IMR-90 (cell line): ENCODE results near the gene SH2D4B. TPM values are rescaled to one million over a fixed set of nuclear protein-coding genes. Genes with fewer than 3 reads are reported as not detected.

Experiments
- ATAC-seq: fragments of 200-7000 bp; cut with Tn5 transposase; 2 replicates; pipeline ENCODE4 v1.9.1; 2020; ENCODE audit warnings: low read depth, mild to moderate bottlenecking, moderate library complexity
- BruUV-seq: library from RNA; stranded (reverse); fragments of 400-500 nt; replicated peaks from 2 replicates; lab custom pipeline; 2021; lab: Mats Ljungman, UMichigan
- CTCF ChIA-PET: fragments of 300-600 bp; formaldehyde crosslinking; extraction: SDS; loops from one replicate; lab custom pipeline; 2021; ENCODE audit warnings: antibody characterized with exemption; lab: Yijun Ruan, JAX
- POLR2A ChIA-PET: fragments of 300-600 bp; sonication (Branson Sonifier 250); formaldehyde crosslinking; loops from one replicate; lab custom pipeline; 2022; ENCODE audit warnings: antibody characterized with exemption; ENCODE audit not compliant: unreplicated experiment; lab: Charles Lee
- DNase-seq: peaks from one replicate; pipeline ENCODE4 v3.0.0; 2013
- H2AFZ ChIP-seq: replicated peaks from 2 replicates; pipeline ENCODE3; 2013; ENCODE audit warnings: low read length, mild to moderate bottlenecking; ENCODE audit not compliant: poor library complexity
- H2AK5ac ChIP-seq: 2 replicates; pipeline ENCODE4 v1.6.1; 2013; ENCODE audit warnings: low read depth, low read length, inconsistent platforms
- H2AK9ac ChIP-seq: replicated peaks from 2 replicates; pipeline ENCODE3; 2013; ENCODE audit warnings: mild to moderate bottlenecking, low read depth, low read length, moderate library complexity; ENCODE audit not compliant: poor library complexity
- H2BK120ac ChIP-seq: 2 replicates; pipeline ENCODE4 v1.6.1; 2013; ENCODE audit warnings: low read depth, low read length, inconsistent platforms
- H2BK15ac ChIP-seq: 3 replicates; pipeline ENCODE4 v1.6.1; 2013; ENCODE audit warnings: low read depth, low read length, inconsistent platforms
- H2BK20ac ChIP-seq: 2 replicates; pipeline ENCODE4 v1.6.1; 2013; ENCODE audit warnings: low read depth, mild to moderate bottlenecking, inconsistent platforms, low read length, moderate library complexity
- H2BK5ac ChIP-seq: 2 replicates; pipeline ENCODE4 v1.6.1; 2013; ENCODE audit warnings: mild to moderate bottlenecking, low read depth, low read length, inconsistent platforms; ENCODE audit not compliant: poor library complexity, severe bottlenecking
- H3K14ac ChIP-seq: replicated peaks from 2 replicates; pipeline ENCODE4 v1.6.1; 2013; ENCODE audit warnings: low read depth, low read length, inconsistent platforms
- H3K18ac ChIP-seq: 2 replicates; pipeline ENCODE4 v1.6.1; 2013; ENCODE audit warnings: low read depth, low read length, control low read depth
- H3K23ac ChIP-seq: 2 replicates; pipeline ENCODE4 v1.6.1; 2013; ENCODE audit warnings: low read depth, low read length, inconsistent platforms
- H3K27ac ChIP-seq: 2 replicates; pipeline ENCODE4 v1.5.1; 2013; ENCODE audit warnings: mild to moderate bottlenecking, control low read depth, low read length; ENCODE audit not compliant: insufficient read depth
- H3K27me3 ChIP-seq: 2 replicates; pipeline ENCODE4 v1.6.1; 2013; ENCODE audit warnings: low read length; ENCODE audit not compliant: control insufficient read depth, insufficient read depth
- H3K36me3 ChIP-seq: 2 replicates; pipeline ENCODE4 v1.6.1; 2013; ENCODE audit warnings: low read length, mixed read lengths; ENCODE audit not compliant: control insufficient read depth, insufficient read depth
- H3K4ac ChIP-seq: 2 replicates; pipeline ENCODE4 v1.6.1; 2013; ENCODE audit warnings: low read depth, low read length, inconsistent platforms
- H3K4me1 ChIP-seq: 2 replicates; pipeline ENCODE4 v1.6.1; 2013; ENCODE audit warnings: low read length, mixed read lengths; ENCODE audit not compliant: control insufficient read depth, insufficient read depth
- H3K4me2 ChIP-seq: 2 replicates; pipeline ENCODE4 v1.6.1; 2013; ENCODE audit warnings: low read depth, mild to moderate bottlenecking, control low read depth, low read length, moderate library complexity
- H3K4me3 ChIP-seq: 2 replicates; pipeline ENCODE4 v1.5.1; 2013; ENCODE audit warnings: low read depth, mild to moderate bottlenecking, control low read depth, low read length, moderate library complexity; ENCODE audit not compliant: insufficient read depth
- H3K56ac ChIP-seq: 2 replicates; pipeline ENCODE4 v1.6.1; 2013; ENCODE audit warnings: low read length, inconsistent platforms; ENCODE audit not compliant: insufficient read depth; ENCODE audit errors: extremely low read depth
- H3K79me1 ChIP-seq, 2 experiments: 2 replicates each; pipeline ENCODE4 v1.6.1; 2013; ENCODE audit warnings: low read length in 2 of 2, inconsistent platforms in 1 of 2, low read depth in 1 of 2
- H3K9ac ChIP-seq: 2 replicates; pipeline ENCODE4 v1.6.1; 2013; ENCODE audit warnings: low read depth, low read length, control low read depth
- H3K9me1 ChIP-seq: 2 replicates; pipeline ENCODE4 v1.6.1; 2013; ENCODE audit warnings: low read length, inconsistent platforms; ENCODE audit not compliant: insufficient read depth
- H3K9me3 ChIP-seq: 2 replicates; pipeline ENCODE4 v1.6.1; 2013; ENCODE audit warnings: low read length; ENCODE audit not compliant: control insufficient read depth, insufficient read depth
- H4K20me1 ChIP-seq: 2 replicates; pipeline ENCODE4 v1.6.1; 2013; ENCODE audit warnings: low read length, inconsistent platforms; ENCODE audit not compliant: insufficient read depth
- H4K5ac ChIP-seq: 2 replicates; pipeline ENCODE4 v1.6.1; 2013; ENCODE audit warnings: mild to moderate bottlenecking, low read depth, low read length, control low read depth
- H4K8ac ChIP-seq, 2 experiments: 2 replicates each; pipeline ENCODE4 v1.6.1; 2013; ENCODE audit warnings: low read depth in 2 of 2, low read length in 2 of 2, control low read depth in 1 of 2, inconsistent platforms in 1 of 2
- H4K91ac ChIP-seq: 2 replicates; pipeline ENCODE4 v1.6.1; 2013; ENCODE audit warnings: low read depth, low read length, inconsistent platforms; ENCODE audit not compliant: insufficient read depth
- BHLHE40 ChIP-seq: fragments of 150-350 bp; IDR thresholded peaks from 2 replicates; pipeline ENCODE4 v1.6.1; 2016; ENCODE audit warnings: mild to moderate bottlenecking, low read depth, low read length
- CHD1 ChIP-seq: IDR thresholded peaks from 2 replicates; pipeline ENCODE4 v1.6.1; 2012; ENCODE audit warnings: low read depth, low read length, improper control_type of control experiment
- FOS ChIP-seq: fragments of 150-350 bp; IDR thresholded peaks from 2 replicates; pipeline ENCODE4 v1.6.1; 2016; ENCODE audit warnings: low read depth, low read length
- MAFK ChIP-seq: IDR thresholded peaks from 2 replicates; pipeline ENCODE4 v1.6.1; 2012; ENCODE audit warnings: low read depth, low read length, improper control_type of control experiment
- MAZ ChIP-seq: IDR thresholded peaks from 2 replicates; pipeline ENCODE4 v1.6.1; 2012; ENCODE audit warnings: low read depth, mild to moderate bottlenecking, low read length, improper control_type of control experiment, moderate library complexity, borderline replicate concordance
- MXI1 ChIP-seq: IDR thresholded peaks from 2 replicates; pipeline ENCODE4 v1.6.1; 2012; ENCODE audit warnings: low read depth, mild to moderate bottlenecking, low read length, moderate library complexity, borderline replicate concordance
- NFE2L2 ChIP-seq: fragments of 150-350 bp; IDR thresholded peaks from 2 replicates; pipeline ENCODE4 v1.6.1; 2016; ENCODE audit warnings: low read depth, mild to moderate bottlenecking, low read length
- POLR2A ChIP-seq: IDR thresholded peaks from 2 replicates; pipeline ENCODE4 v1.6.1; 2012; ENCODE audit warnings: mild to moderate bottlenecking, low read depth, low read length
- RAD21 ChIP-seq: IDR thresholded peaks from 2 replicates; pipeline ENCODE4 v1.6.1; 2012; ENCODE audit warnings: low read length, improper control_type of control experiment
- RCOR1 ChIP-seq: IDR thresholded peaks from 2 replicates; pipeline ENCODE4 v1.6.1; 2012; ENCODE audit warnings: mild to moderate bottlenecking, low read length, improper control_type of control experiment; ENCODE audit not compliant: insufficient replicate concordance
- SMC3 ChIP-seq: fragments of 150-350 bp; IDR thresholded peaks from 2 replicates; pipeline ENCODE4 v1.6.1; 2016; ENCODE audit warnings: low read depth, mild to moderate bottlenecking, antibody characterized with exemption, low read length, moderate library complexity
- WGBS, 2 experiments: methylation state at CpG; one replicate each; pipeline versions ENCODE4 v1.1.5 to v1.1.7; 2013; ENCODE audit warnings: missing lambda C conversion rate in 2 of 2; ENCODE audit not compliant: insufficient read length in 1 of 2; ENCODE audit errors: extremely low coverage in 2 of 2; 5-methylcytosine and 5-hydroxymethylcytosine counted together
- dilution Hi-C: fragments of 300-500 bp; cut with HindIII; formaldehyde crosslinking; loops from one replicate; pipeline ENCODE4 v1.14.3; 2018; ENCODE audit warnings: low sequenced_read_pairs; ENCODE audit not compliant: unreplicated experiment
- in situ Hi-C: fragments of 300-500 bp; cut with MboI; formaldehyde crosslinking; loops from 3 replicates; pipeline ENCODE4 v1.14.3; 2019; ENCODE audit warnings: low sequenced_read_pairs, inconsistent platforms, mixed read lengths
- intact Hi-C: fragments of 100-400 bp; cut with micrococcal nuclease; formaldehyde crosslinking; loops from 2 replicates; pipeline ENCODE4 v1.10.0; 2022
- polyA plus RNA-seq, 3 experiments: library from polyadenylated mRNA; depleted of rRNA; stranded (reverse); fragments of >200 nt; gene quantifications; 2 replicates each; pipeline ENCODE4 v1.2.3, GENCODE V29; 2012; ENCODE audit warnings: low replicate concordance in 1 of 3
- total RNA-seq: library from RNA; depleted of rRNA; stranded (reverse); fragments of >200 nt; gene quantifications from 2 replicates; pipeline ENCODE4 v1.2.3, GENCODE V29; 2012
- TF ChIP-seq, protein P1 (sequence below): fragments of 150-350 bp; IDR thresholded peaks from 2 replicates; pipeline ENCODE4 v1.6.1; 2017; ENCODE audit warnings: mild to moderate bottlenecking, antibody characterized with exemption, low read length, low read depth
- TF ChIP-seq, protein P2 (sequence below): conservative IDR thresholded peaks from 2 replicates; pipeline ENCODE4 v1.5.1; 2012; ENCODE audit warnings: mild to moderate bottlenecking, low read depth, low read length, improper control_type of control experiment

Gene SH2D4B
- total and polyA plus RNA-seq, 2 of the 4 experiments (the other 2 are of a cell fraction), result not detected

GRCh38 chr10:80500572-80501380 lies 36.9 kb upstream of the SH2D4B start:
- Histone ChIP-seq H2AFZ (no peak overlapping the region), H3K4me3 (no peak overlapping the region), H3K14ac (no peak overlapping the region; the same call in 1 of the 2 replicates), H4K8ac (peak overlapping the region in 1 of 2 experiments; percentile 37; a peak in 1 of 4 replicates), H3K18ac (no peak overlapping the region), H4K20me1 (peaks cover 18% of the 10 kb centered on the region), H3K27me3 (no peaks in the 10 kb centered on the region), H3K36me3 (no peaks in the 10 kb centered on the region), H2AK5ac (no peak overlapping the region; the same call in 1 of the 2 replicates), H2BK15ac (no peak overlapping the region), H3K56ac (no peak overlapping the region), H3K9ac (no peak overlapping the region), H2AK9ac (no peak overlapping the region), H4K5ac (no peak overlapping the region), H3K9me3 (no peaks in the 10 kb centered on the region), H2BK20ac (no peak overlapping the region), H3K79me1 (peaks cover 34 to 81% of the 10 kb centered on the region in 2 experiments), H3K9me1 (peaks cover 51% of the 10 kb centered on the region), H3K4ac (no peak overlapping the region), H3K4me1 (peaks cover 44% of the 10 kb centered on the region), H3K4me2 (no peak overlapping the region), H3K27ac (no peak overlapping the region), H2BK120ac (no peak overlapping the region), H3K23ac (no peak overlapping the region), H4K91ac (no peak overlapping the region), H2BK5ac (no peak overlapping the region)
- BruUV-seq, result no TSS peak
- ATAC-seq, result no peak
- intact Hi-C loops (no loop called here), dilution Hi-C loops (no loop called here), in situ Hi-C loops (loop anchor here (5.0 kb wide), 1 partner anchor 43 kb away; no protein-coding TSS in a partner anchor)
- POLR2A ChIA-PET, result interaction anchor here (0.7 kb wide), 2 partner anchors 11 to 284 kb away, joined by 7 to 8 read pairs; no protein-coding TSS in a partner anchor
- no peak for DNase-seq
- TF ChIP-seq FOS (no peak), POLR2A (no peak), NFE2L2 (no peak), MAZ (no peak), SMC3 (no peak), RCOR1 (no peak), BHLHE40 (no peak), MAFK (no peak), RAD21 (no peak), MXI1 (no peak), CHD1 (no peak)
- TF ChIP-seq, protein P1, sequence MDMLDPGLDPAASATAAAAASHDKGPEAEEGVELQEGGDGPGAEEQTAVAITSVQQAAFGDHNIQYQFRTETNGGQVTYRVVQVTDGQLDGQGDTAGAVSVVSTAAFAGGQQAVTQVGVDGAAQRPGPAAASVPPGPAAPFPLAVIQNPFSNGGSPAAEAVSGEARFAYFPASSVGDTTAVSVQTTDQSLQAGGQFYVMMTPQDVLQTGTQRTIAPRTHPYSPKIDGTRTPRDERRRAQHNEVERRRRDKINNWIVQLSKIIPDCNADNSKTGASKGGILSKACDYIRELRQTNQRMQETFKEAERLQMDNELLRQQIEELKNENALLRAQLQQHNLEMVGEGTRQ, result no peak
- TF ChIP-seq, protein P2, sequence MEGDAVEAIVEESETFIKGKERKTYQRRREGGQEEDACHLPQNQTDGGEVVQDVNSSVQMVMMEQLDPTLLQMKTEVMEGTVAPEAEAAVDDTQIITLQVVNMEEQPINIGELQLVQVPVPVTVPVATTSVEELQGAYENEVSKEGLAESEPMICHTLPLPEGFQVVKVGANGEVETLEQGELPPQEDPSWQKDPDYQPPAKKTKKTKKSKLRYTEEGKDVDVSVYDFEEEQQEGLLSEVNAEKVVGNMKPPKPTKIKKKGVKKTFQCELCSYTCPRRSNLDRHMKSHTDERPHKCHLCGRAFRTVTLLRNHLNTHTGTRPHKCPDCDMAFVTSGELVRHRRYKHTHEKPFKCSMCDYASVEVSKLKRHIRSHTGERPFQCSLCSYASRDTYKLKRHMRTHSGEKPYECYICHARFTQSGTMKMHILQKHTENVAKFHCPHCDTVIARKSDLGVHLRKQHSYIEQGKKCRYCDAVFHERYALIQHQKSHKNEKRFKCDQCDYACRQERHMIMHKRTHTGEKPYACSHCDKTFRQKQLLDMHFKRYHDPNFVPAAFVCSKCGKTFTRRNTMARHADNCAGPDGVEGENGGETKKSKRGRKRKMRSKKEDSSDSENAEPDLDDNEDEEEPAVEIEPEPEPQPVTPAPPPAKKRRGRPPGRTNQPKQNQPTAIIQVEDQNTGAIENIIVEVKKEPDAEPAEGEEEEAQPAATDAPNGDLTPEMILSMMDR, result no peak
- WGBS, 2 experiments, result 84% methylated on average over 6 of the region's 14 CpGs; no CpG with 5 or more reads in 1 of the 2 experiments
- CTCF ChIA-PET, result interaction anchor here (0.5 to 1.6 kb wide), 4 partner anchors 28 to 104 kb away, joined by 3 to 8 read pairs (median 4); no protein-coding TSS in a partner anchor
